Spleen (tissue), 11 donors: ENCODE measurements around the gene ZSWIM6. TPM values are rescaled to one million over a fixed set of nuclear protein-coding genes. Genes with fewer than 3 reads are reported as not detected.

Experiments used
- DNase-seq: peaks from one replicate; pipeline ENCODE4 v3.0.0-alpha.2; 2020
- H3K27ac ChIP-seq, 8 donors: fragments of 200-600 bp; sonication (generic) in 7 of 8; 1 replicate in 4 of 8; 2 replicates in 4 of 8; pipeline versions ENCODE4 v1.5.0 to v1.8.0; 2016 to 2021; ENCODE audit warnings: inconsistent platforms in 4 of 8, mild to moderate bottlenecking in 4 of 8, moderate library complexity in 1 of 8
- H3K27me3 ChIP-seq, 7 donors: fragments of 200-600 bp; sonication (generic) in 6 of 7; replicated peaks in 1 of 7; 1 replicate in 4 of 7; 2 replicates in 3 of 7; pipeline versions ENCODE4 v1.5.0 to v1.8.0; 2016 to 2021; ENCODE audit warnings: inconsistent platforms in 3 of 7, mild to moderate bottlenecking in 1 of 7
- H3K36me3 ChIP-seq, 6 donors: fragments of 200-600 bp; sonication (generic) in 5 of 6; 1 replicate in 4 of 6; 2 replicates in 2 of 6; pipeline versions ENCODE4 v1.5.0 to v1.8.0; 2016 to 2021; ENCODE audit warnings: inconsistent platforms in 2 of 6
- H3K4me1 ChIP-seq, 6 donors: fragments of 200-600 bp; sonication (generic) in 5 of 6; 1 replicate in 3 of 6; 2 replicates in 3 of 6; pipeline versions ENCODE4 v1.5.0 to v1.8.0; 2016 to 2021; ENCODE audit warnings: inconsistent platforms in 3 of 6
- H3K4me3 ChIP-seq, 8 donors: fragments of 200-600 bp; sonication (generic) in 7 of 8; 1 replicate in 4 of 8; 2 replicates in 4 of 8; pipeline versions ENCODE4 v1.5.0 to v1.8.0; 2016 to 2021; ENCODE audit warnings: inconsistent platforms in 4 of 8, mild to moderate bottlenecking in 4 of 8, moderate library complexity in 2 of 8
- H3K9me3 ChIP-seq, 8 donors: fragments of 200-600 bp; sonication (generic) in 7 of 8; 1 replicate in 4 of 8; 2 replicates in 4 of 8; pipeline versions ENCODE4 v1.5.0 to v1.8.0; 2016 to 2021; ENCODE audit warnings: inconsistent platforms in 4 of 8
- POLR2A ChIP-seq, 3 donors: fragments of 450-650 bp; IDR thresholded peaks; one replicate each; pipeline ENCODE4 v1.5.1; 2017; ENCODE audit warnings: antibody characterized with exemption in 3 of 3, mild to moderate bottlenecking in 1 of 3
- POLR2AphosphoS5 ChIP-seq, 3 donors: sonication (generic); formaldehyde crosslinking; IDR thresholded peaks; one replicate each; pipeline ENCODE4 v1.5.1; 2017; ENCODE audit warnings: antibody characterized with exemption in 3 of 3
- WGBS, 5 donors: extraction: QIAGEN DNeasy Blood & Tissue Kit in 3 of 5; methylation state at CpG; one replicate each; pipeline versions ENCODE4 v1.1.5 to v1.1.7; 2013 to 2018; 5-methylcytosine and 5-hydroxymethylcytosine counted together
- intact Hi-C: fragments of 100-400 bp; cut with DNase I; formaldehyde crosslinking; loops from one replicate; pipeline ENCODE4 v1.15.0; 2023; ENCODE audit warnings: low total_unique reads
- polyA plus RNA-seq, 3 donors: library from polyadenylated mRNA; stranded (reverse); fragments of 200-250 nt; gene quantifications; one replicate each; pipeline ENCODE4 v1.2.1, GENCODE V29; 2013
- total RNA-seq, 7 donors: library from RNA; depleted of rRNA in 3 of 7; stranded (reverse); fragments of >200 nt in 3 of 7; fragmentation: NEBNext Ultra II Directional in 4 of 7; extraction: Animal tissue kit (Norgen Biotek cat#: 25700) in 4 of 7; gene quantifications; one replicate each; pipeline versions ENCODE4 v1.1.0 to v1.2.1, GENCODE V29; 2016 to 2021
- TF ChIP-seq, protein P1 (sequence below), 11 experiments: fragments of 200-600 bp in 7 of 11; fragments of 450-650 bp in 4 of 11; sonication (generic) in 4 of 11; IDR thresholded peaks in 8 of 11; conservative IDR thresholded peaks in 3 of 11; 1 replicate in 7 of 11; 2 replicates in 4 of 11; pipeline versions ENCODE4 v1.4.0 to v1.8.0; 2016 to 2021; ENCODE audit warnings: antibody characterized with exemption in 11 of 11, inconsistent platforms in 4 of 11, mild to moderate bottlenecking in 1 of 11
- donor health status: healthy with polysubstance abuse.
- donor health status: DM: no; HTN: no; CAD: no; lungs with moderate emphysema.
- donor health status: DM: no; HTN: no; CAD: no.
- donor health status: Bipolar disorder and iron deficiency.
- donor health status: healthy.
- donor health status: DM: no; HTN: no; CAD: no.
- donor health status: DM: yes; HTN: yes; CAD: no.

Gene ZSWIM6
- total and polyA plus RNA-seq, 10 donors, result 3.1 to 22.9 (median 16.9) TPM

DNA sequence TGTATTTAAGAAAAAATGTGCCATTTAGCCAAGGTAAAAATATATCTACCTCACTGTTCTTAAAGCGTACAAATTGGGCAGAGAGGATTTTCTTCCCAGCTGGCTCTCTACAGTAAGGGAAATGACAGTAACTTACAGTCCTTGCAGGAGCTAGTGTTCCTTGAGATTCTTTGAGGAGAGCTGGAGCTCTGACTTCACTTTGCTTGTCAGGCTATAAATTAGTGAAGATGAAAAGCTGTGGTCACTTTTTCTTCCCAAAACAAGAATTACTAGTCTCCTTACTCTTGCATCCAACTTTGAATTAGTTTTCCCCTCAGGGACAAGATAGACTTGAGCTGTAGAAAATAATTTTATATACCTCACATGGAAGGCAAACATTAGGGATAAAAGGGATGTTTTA is 129.9 kb downstream of the ZSWIM6 start:
- intact Hi-C loops, result no loop called here
- no peak overlapping the region for H3K27ac ChIP-seq
- no peaks in the 10 kb centered on the region for H3K9me3 ChIP-seq
- DNase-seq, result no peak
- WGBS, 5 donors, result 81 to 95% (median 92%) methylated on average over 1 of the region's 1 CpG
- H3K4me1 ChIP-seq, result peaks cover 0 to 46% (median 12%) of the 10 kb centered on the region in 6 donors
- H3K27me3 ChIP-seq, result no peaks in the 10 kb centered on the region
- H3K4me3 ChIP-seq, result no peak overlapping the region
- no peak for TF ChIP-seq POLR2AphosphoS5 (IDR thresholded peaks at IDR 0.05)
- TF ChIP-seq POLR2A (IDR thresholded peaks at IDR 0.05), result no peak
- TF ChIP-seq, protein P1, sequence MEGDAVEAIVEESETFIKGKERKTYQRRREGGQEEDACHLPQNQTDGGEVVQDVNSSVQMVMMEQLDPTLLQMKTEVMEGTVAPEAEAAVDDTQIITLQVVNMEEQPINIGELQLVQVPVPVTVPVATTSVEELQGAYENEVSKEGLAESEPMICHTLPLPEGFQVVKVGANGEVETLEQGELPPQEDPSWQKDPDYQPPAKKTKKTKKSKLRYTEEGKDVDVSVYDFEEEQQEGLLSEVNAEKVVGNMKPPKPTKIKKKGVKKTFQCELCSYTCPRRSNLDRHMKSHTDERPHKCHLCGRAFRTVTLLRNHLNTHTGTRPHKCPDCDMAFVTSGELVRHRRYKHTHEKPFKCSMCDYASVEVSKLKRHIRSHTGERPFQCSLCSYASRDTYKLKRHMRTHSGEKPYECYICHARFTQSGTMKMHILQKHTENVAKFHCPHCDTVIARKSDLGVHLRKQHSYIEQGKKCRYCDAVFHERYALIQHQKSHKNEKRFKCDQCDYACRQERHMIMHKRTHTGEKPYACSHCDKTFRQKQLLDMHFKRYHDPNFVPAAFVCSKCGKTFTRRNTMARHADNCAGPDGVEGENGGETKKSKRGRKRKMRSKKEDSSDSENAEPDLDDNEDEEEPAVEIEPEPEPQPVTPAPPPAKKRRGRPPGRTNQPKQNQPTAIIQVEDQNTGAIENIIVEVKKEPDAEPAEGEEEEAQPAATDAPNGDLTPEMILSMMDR (IDR thresholded peaks at IDR 0.05 in 8 of 11, conservative IDR thresholded peaks at IDR 0.05 in 3 of 11), result no peak
- H3K36me3 ChIP-seq, result no peaks in the 10 kb centered on the region

DNA sequence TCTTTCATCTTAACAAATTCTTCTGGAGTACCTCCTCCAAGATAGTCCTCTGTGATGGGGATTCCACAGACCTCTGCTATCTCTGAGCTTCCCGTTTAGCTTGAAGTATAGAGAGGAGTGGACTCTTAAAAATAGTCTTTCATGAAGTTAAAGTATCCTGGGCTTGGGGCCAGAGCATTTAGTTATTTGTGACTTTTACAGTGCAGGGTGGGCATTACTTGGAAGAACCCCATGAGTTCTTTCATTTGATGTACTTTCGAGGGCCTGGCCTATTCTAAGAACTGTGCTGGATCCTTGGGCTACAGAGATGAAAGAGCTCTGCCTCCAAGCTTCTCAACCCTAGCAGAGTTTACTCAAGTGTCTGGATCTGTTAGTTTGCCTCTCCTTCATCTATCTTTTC is 131.5 kb downstream of the ZSWIM6 start:
- Histone ChIP-seq H3K4me1 (peaks cover 0 to 59% (median 17%) of the 10 kb centered on the region in 6 donors), H3K36me3 (no peaks in the 10 kb centered on the region), H3K9me3 (no peaks in the 10 kb centered on the region), H3K27ac (no peak overlapping the region), H3K4me3 (no peak overlapping the region), H3K27me3 (no peaks in the 10 kb centered on the region)
- WGBS, 5 donors, result 71 to 82% (median 73%) methylated on average over 2 of the region's 2 CpGs
- no peak for DNase-seq
- TF ChIP-seq, protein P1 (IDR thresholded peaks at IDR 0.05 in 8 of 11, conservative IDR thresholded peaks at IDR 0.05 in 3 of 11), result no peak
- TF ChIP-seq POLR2AphosphoS5 (IDR thresholded peaks at IDR 0.05), result no peak
- no peak for TF ChIP-seq POLR2A (IDR thresholded peaks at IDR 0.05)
- intact Hi-C loops, result no loop called here

DNA sequence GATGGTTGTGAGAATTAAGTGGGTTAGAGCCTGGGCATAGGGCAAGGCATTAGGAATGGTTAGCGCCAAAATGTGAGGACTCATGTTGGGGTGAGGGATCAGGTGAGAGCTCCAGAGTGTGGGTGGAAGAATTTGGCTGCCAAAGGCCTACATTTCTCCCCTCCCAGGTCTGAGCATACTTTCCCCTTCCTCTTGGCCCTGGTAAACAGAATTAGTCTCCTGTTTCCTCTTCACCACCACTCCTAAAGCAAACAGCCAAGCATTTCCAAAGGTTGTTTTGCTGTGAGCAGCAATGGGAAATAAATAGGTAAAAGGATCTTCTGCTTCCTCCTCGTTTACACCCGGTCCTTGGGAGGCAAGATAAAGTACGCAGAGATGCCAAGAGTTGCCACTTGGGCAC is 132.5 kb downstream of the ZSWIM6 start:
- no peak overlapping the region for H3K4me3 ChIP-seq
- WGBS, 5 donors, result 76 to 88% (median 84%) methylated on average over 4 of the region's 4 CpGs
- no peak for DNase-seq
- H3K4me1 ChIP-seq, result peaks cover 0 to 60% (median 20%) of the 10 kb centered on the region in 6 donors
- no peaks in the 10 kb centered on the region for H3K9me3 ChIP-seq
- no peaks in the 10 kb centered on the region for H3K27me3 ChIP-seq
- no peaks in the 10 kb centered on the region for H3K36me3 ChIP-seq
- intact Hi-C loops, result no loop called here
- TF ChIP-seq POLR2A (IDR thresholded peaks at IDR 0.05) (no peak), POLR2AphosphoS5 (IDR thresholded peaks at IDR 0.05) (no peak)
- TF ChIP-seq, protein P1 (IDR thresholded peaks at IDR 0.05 in 8 of 11, conservative IDR thresholded peaks at IDR 0.05 in 3 of 11), result no peak
- H3K27ac ChIP-seq, result no peak overlapping the region

DNA sequence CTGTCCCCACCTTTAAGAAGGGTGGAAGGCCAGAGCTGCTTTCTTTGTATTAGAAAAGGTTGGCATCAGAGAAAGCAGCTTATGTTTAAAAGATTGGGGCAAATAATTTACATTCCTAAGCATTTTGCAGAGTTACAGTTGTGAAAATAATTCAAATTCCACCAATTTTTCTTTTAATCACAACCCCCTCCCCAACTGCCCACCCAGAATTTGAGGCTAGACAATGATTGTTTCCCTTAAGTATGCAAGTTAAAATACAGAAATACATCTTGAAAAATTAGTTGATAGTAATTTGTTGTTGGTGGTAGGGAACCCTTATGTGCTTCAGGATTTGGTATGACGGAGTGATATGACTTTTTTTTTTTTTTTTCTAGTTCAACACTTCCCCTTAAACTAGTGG is 133.0 kb downstream of the ZSWIM6 start:
- WGBS, 5 donors, result 72 to 91% (median 87%) methylated on average over 1 of the region's 1 CpG
- H3K9me3 ChIP-seq, result no peaks in the 10 kb centered on the region
- H3K27ac ChIP-seq, result no peak overlapping the region
- no peak for DNase-seq
- H3K27me3 ChIP-seq, result no peaks in the 10 kb centered on the region
- TF ChIP-seq POLR2AphosphoS5 (IDR thresholded peaks at IDR 0.05), result no peak
- TF ChIP-seq, protein P1 (IDR thresholded peaks at IDR 0.05 in 8 of 11, conservative IDR thresholded peaks at IDR 0.05 in 3 of 11), result no peak
- TF ChIP-seq POLR2A (IDR thresholded peaks at IDR 0.05), result no peak
- no peaks in the 10 kb centered on the region for H3K36me3 ChIP-seq
- intact Hi-C loops, result no loop called here
- no peak overlapping the region for H3K4me3 ChIP-seq
- H3K4me1 ChIP-seq, result peaks cover 0 to 55% (median 20%) of the 10 kb centered on the region in 6 donors
